Caco-2 (cell line): ENCODE data around the gene SRL. TPM values are rescaled to one million over a fixed set of nuclear protein-coding genes. Genes with fewer than 3 reads are reported as not detected.

Experiments
- BruUV-seq: library from RNA; stranded (reverse); fragments of 400-500 nt; replicated peaks from 2 replicates; lab custom pipeline; 2021; lab: Mats Ljungman, UMichigan
- CTCF ChIA-PET: fragments of 300-600 bp; sonication (Branson Sonifier 250); formaldehyde crosslinking; loops from one replicate; lab custom pipeline; 2022; ENCODE audit warnings: antibody characterized with exemption; lab: Charles Lee
- POLR2A ChIA-PET: fragments of 300-600 bp; sonication (Branson Sonifier 250); formaldehyde crosslinking; loops from one replicate; lab custom pipeline; 2022; ENCODE audit warnings: antibody characterized with exemption; lab: Charles Lee
- DNase-seq, 2 experiments: peaks; one replicate each; pipeline versions ENCODE4 v3.0.0 to v3.0.0-alpha.2; 2020 to 2022
- H3K27me3 ChIP-seq: replicated peaks from 2 replicates; pipeline ENCODE4 v1.6.0; 2011; ENCODE audit warnings: low read length; ENCODE audit not compliant: control insufficient read depth, insufficient read depth
- H3K36me3 ChIP-seq: 2 replicates; pipeline ENCODE4 v1.5.1; 2011; ENCODE audit warnings: low read length; ENCODE audit not compliant: control insufficient read depth, insufficient read depth
- H3K4me1 ChIP-seq: fragments of 250-450 bp; sonication (Bioruptor Pico); 2 replicates; pipeline ENCODE4 v1.5.1; 2020; ENCODE audit warnings: mild to moderate bottlenecking
- H3K4me3 ChIP-seq: 2 replicates; pipeline ENCODE4 v1.5.1; 2011; ENCODE audit warnings: low read depth, mild to moderate bottlenecking, control low read depth, low read length
- H3K9me3 ChIP-seq: fragments of 250-450 bp; sonication (Bioruptor Pico); 2 replicates; pipeline ENCODE4 v1.5.1; 2020; ENCODE audit warnings: mild to moderate bottlenecking, moderate library complexity
- H3K27ac Mint-ChIP-seq: one replicate; pipeline ENCODE4 v1.8.0; 2022; ENCODE audit warnings: mixed read lengths; ENCODE audit not compliant: unreplicated experiment
- H3K27me3 Mint-ChIP-seq: one replicate; pipeline ENCODE4 v1.8.0; 2022; ENCODE audit warnings: mixed read lengths; ENCODE audit not compliant: insufficient read depth, unreplicated experiment
- H3K36me3 Mint-ChIP-seq: one replicate; pipeline ENCODE4 v1.8.0; 2022; ENCODE audit warnings: mild to moderate bottlenecking, mixed read lengths; ENCODE audit not compliant: insufficient read depth, unreplicated experiment
- H3K4me1 Mint-ChIP-seq: one replicate; pipeline ENCODE4 v1.8.0; 2022; ENCODE audit warnings: low read depth, mixed read lengths; ENCODE audit not compliant: unreplicated experiment
- H3K4me3 Mint-ChIP-seq: one replicate; pipeline ENCODE4 v1.8.0; 2022; ENCODE audit warnings: mild to moderate bottlenecking, moderate library complexity, mixed read lengths; ENCODE audit not compliant: unreplicated experiment
- H3K9me3 Mint-ChIP-seq: one replicate; pipeline ENCODE4 v1.8.0; 2022; ENCODE audit warnings: mixed read lengths; ENCODE audit not compliant: unreplicated experiment
- intact Hi-C: fragments of 100-400 bp; cut with micrococcal nuclease; formaldehyde crosslinking; loops from one replicate; pipeline ENCODE4 v1.10.0; 2022; ENCODE audit not compliant: unreplicated experiment
- total RNA-seq: library from RNA; stranded (reverse); gene quantifications from 2 replicates; pipeline ENCODE4 v1.2.3, GENCODE V29; 2022
- TF ChIP-seq, protein P1 (sequence below), 2 experiments: fragments of 200-600 bp in 1 of 2; IDR thresholded peaks; 1 replicate in 1 of 2; 2 replicates in 1 of 2; pipeline versions ENCODE4 v1.5.1 to v1.8.0; 2011 to 2022; ENCODE audit warnings: antibody characterized with exemption in 1 of 2, control low read depth in 1 of 2, inconsistent platforms in 1 of 2, low read depth in 1 of 2, low read length in 1 of 2, mild to moderate bottlenecking in 1 of 2, moderate library complexity in 1 of 2; ENCODE audit not compliant: insufficient read depth in 1 of 2, severe bottlenecking in 1 of 2, unreplicated experiment in 1 of 2

The SRL gene
- total RNA-seq, 1 experiment from 2014 or later = not detected

DNA sequence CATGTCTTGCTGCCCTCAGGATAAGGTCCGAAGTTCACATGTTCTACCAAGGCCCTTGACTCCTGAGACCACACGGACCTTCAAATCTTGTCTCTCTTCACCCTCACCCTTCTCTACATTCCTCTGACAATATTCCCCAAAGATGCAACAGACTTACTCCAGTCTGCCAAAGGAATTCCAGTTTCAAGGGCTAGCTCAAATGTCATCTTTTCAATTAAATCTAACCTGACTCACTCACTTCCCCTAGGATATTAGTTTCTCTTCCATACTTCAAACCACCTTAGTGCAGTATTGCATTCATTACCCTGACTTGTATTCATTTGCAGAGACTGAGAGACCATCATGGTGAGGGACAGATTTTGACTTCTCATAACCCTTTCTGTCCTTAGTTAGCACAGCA is 66.0 kb downstream of the SRL start:
- BruUV-seq = no TSS peak
- Histone ChIP-seq H3K9me3 (no peaks in the 10 kb centered on the region), H3K4me1 (peaks cover 10% of the 10 kb centered on the region; the same call in 1 of the 2 replicates), H3K36me3 (no peaks in the 10 kb centered on the region), H3K27me3 (no peaks in the 10 kb centered on the region), H3K4me3 (no peak overlapping the region)
- Mint-ChIP-seq H3K36me3 (no peaks in the 10 kb centered on the region), H3K4me1 (peaks cover 26% of the 10 kb centered on the region), H3K4me3 (no peak overlapping the region), H3K27ac (no peak overlapping the region), H3K9me3 (no peaks in the 10 kb centered on the region), H3K27me3 (no peaks in the 10 kb centered on the region)
- ChIA-PET POLR2A (no interaction called here), CTCF (no interaction called here)
- intact Hi-C loops = no loop called here
- TF ChIP-seq, protein P1, sequence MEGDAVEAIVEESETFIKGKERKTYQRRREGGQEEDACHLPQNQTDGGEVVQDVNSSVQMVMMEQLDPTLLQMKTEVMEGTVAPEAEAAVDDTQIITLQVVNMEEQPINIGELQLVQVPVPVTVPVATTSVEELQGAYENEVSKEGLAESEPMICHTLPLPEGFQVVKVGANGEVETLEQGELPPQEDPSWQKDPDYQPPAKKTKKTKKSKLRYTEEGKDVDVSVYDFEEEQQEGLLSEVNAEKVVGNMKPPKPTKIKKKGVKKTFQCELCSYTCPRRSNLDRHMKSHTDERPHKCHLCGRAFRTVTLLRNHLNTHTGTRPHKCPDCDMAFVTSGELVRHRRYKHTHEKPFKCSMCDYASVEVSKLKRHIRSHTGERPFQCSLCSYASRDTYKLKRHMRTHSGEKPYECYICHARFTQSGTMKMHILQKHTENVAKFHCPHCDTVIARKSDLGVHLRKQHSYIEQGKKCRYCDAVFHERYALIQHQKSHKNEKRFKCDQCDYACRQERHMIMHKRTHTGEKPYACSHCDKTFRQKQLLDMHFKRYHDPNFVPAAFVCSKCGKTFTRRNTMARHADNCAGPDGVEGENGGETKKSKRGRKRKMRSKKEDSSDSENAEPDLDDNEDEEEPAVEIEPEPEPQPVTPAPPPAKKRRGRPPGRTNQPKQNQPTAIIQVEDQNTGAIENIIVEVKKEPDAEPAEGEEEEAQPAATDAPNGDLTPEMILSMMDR (IDR thresholded peaks at IDR 0.05; ENCODE audit: insufficient read depth in 1 of 2, low read depth in 1 of 2, low read length in 1 of 2, severe bottlenecking in 1 of 2, unreplicated experiment in 1 of 2) = no peak
- no peak for DNase-seq

DNA sequence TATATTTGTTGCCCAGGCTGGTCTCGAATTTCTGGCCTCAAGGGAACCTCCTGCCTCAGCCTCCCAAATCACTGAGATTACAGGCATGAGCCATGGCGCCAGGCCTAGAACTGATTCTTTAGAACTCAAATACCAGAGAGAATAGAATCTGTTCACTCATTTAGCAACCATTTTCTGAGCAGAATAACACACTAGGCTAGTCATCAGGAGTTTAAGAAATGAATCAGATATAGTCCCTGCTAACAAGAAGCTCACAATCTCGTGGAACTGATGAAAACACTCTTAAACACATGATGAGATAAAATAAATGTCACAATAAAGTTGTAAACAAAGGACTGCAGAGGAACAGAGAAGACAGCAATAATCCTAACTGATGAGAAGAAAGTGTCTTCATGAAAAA is 69.8 kb downstream of the SRL start:
- POLR2A ChIA-PET = no interaction called here
- Mint-ChIP-seq H3K9me3 (no peaks in the 10 kb centered on the region), H3K36me3 (no peaks in the 10 kb centered on the region), H3K27ac (no peak overlapping the region), H3K4me3 (no peak overlapping the region), H3K4me1 (peaks cover 17% of the 10 kb centered on the region), H3K27me3 (no peaks in the 10 kb centered on the region)
- no peaks in the 10 kb centered on the region for H3K36me3 ChIP-seq
- no TSS peak for BruUV-seq
- H3K4me1 ChIP-seq = peaks cover 8% of the 10 kb centered on the region; the same call in 1 of the 2 replicates
- CTCF ChIA-PET = no interaction called here
- no peak overlapping the region for H3K4me3 ChIP-seq
- intact Hi-C loops = no loop called here
- TF ChIP-seq, protein P1 (IDR thresholded peaks at IDR 0.05; ENCODE audit: insufficient read depth in 1 of 2, low read depth in 1 of 2, low read length in 1 of 2, severe bottlenecking in 1 of 2, unreplicated experiment in 1 of 2) = no peak
- no peak for DNase-seq
- no peaks in the 10 kb centered on the region for H3K27me3 ChIP-seq
- no peaks in the 10 kb centered on the region for H3K9me3 ChIP-seq

DNA sequence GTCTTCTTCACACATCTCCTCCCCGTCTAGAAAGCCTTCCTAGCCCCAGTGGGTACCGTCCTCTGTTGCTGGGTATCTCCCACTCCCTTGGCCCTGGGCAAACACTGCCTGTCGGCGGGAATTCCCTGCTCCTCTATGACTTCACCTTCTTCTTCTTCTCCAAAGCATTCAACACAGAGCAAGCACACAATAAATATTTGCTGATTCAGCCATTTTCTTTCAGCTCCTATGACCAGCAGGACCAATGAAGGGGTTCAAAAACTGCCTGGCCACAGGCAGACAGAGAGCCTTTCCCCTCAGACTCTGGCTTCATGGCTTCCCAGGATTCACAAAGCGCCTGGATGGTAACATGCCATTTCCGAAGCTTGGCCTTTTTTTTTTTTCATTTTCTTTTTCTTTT is 72.5 kb downstream of the SRL start:
- Mint-ChIP-seq H3K4me3 (no peak overlapping the region), H3K4me1 (peaks cover 5% of the 10 kb centered on the region), H3K27me3 (no peaks in the 10 kb centered on the region), H3K27ac (no peak overlapping the region), H3K9me3 (no peaks in the 10 kb centered on the region), H3K36me3 (no peaks in the 10 kb centered on the region)
- no TSS peak for BruUV-seq
- Histone ChIP-seq H3K27me3 (no peaks in the 10 kb centered on the region), H3K36me3 (no peaks in the 10 kb centered on the region), H3K4me3 (no peak overlapping the region), H3K4me1 (0 out of 2 replicates have a peak, but pooled peaks cover 5% of the 10 kb centered on the region), H3K9me3 (no peaks in the 10 kb centered on the region)
- no peak for DNase-seq
- intact Hi-C loops = no loop called here
- ChIA-PET CTCF (no interaction called here), POLR2A (interaction anchor here (0.6 kb wide), 1 partner anchor 10 kb away, joined by 5 read pairs; no protein-coding TSS in a partner anchor)
- TF ChIP-seq, protein P1 (IDR thresholded peaks at IDR 0.05; ENCODE audit: insufficient read depth in 1 of 2, low read depth in 1 of 2, low read length in 1 of 2, severe bottlenecking in 1 of 2, unreplicated experiment in 1 of 2) = no peak
